GM12801 (cell line): Measurements from ENCODE around the gene PRPSAP2.

Experiments used
- TF ChIP-seq, protein P1 (sequence below): IDR thresholded peaks from one replicate; pipeline ENCODE4 v1.5.1; 2011; ENCODE audit warnings: control low read depth; ENCODE audit not compliant: insufficient read length; ENCODE audit errors: extremely low read depth

PRPSAP2 gene

GRCh38 chr17:18959845-18960240, 101.9 kb downstream of the PRPSAP2 start:
- TF ChIP-seq, protein P1, sequence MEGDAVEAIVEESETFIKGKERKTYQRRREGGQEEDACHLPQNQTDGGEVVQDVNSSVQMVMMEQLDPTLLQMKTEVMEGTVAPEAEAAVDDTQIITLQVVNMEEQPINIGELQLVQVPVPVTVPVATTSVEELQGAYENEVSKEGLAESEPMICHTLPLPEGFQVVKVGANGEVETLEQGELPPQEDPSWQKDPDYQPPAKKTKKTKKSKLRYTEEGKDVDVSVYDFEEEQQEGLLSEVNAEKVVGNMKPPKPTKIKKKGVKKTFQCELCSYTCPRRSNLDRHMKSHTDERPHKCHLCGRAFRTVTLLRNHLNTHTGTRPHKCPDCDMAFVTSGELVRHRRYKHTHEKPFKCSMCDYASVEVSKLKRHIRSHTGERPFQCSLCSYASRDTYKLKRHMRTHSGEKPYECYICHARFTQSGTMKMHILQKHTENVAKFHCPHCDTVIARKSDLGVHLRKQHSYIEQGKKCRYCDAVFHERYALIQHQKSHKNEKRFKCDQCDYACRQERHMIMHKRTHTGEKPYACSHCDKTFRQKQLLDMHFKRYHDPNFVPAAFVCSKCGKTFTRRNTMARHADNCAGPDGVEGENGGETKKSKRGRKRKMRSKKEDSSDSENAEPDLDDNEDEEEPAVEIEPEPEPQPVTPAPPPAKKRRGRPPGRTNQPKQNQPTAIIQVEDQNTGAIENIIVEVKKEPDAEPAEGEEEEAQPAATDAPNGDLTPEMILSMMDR = no peak

- TF ChIP-seq, protein P1 = no peak
Observed at GRCh38 chr17:18960241-18960665, 102.3 kb downstream of the PRPSAP2 start.

GRCh38 chr17:18960803-18961511, 103.0 kb downstream of the PRPSAP2 start:
- TF ChIP-seq, protein P1 = peak; percentile 51

- TF ChIP-seq, protein P1 = no peak
Observed at GRCh38 chr17:18961634-18962493, 103.9 kb downstream of the PRPSAP2 start.

DNA sequence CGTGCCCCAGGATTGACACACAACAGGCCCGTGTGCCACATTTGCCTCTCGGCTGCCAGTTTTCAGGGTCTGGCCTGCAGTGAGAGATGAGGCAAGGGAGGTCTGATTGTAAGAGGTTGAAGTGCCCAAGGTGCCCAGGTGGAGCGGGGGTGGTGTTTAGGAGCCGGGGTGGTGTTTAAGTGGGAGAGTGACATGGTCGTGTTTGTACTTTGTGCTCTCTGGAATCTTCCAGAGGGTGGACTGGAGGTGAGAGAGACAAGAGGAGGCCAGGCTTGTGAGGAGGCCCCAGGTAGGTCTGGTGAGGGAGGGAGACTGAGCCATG, 104.5 kb downstream of the PRPSAP2 start:
- TF ChIP-seq, protein P1 = no peak

- TF ChIP-seq, protein P1 = no peak
Observed at GRCh38 chr17:18963126-18964017, 105.4 kb downstream of the PRPSAP2 start.

DNA sequence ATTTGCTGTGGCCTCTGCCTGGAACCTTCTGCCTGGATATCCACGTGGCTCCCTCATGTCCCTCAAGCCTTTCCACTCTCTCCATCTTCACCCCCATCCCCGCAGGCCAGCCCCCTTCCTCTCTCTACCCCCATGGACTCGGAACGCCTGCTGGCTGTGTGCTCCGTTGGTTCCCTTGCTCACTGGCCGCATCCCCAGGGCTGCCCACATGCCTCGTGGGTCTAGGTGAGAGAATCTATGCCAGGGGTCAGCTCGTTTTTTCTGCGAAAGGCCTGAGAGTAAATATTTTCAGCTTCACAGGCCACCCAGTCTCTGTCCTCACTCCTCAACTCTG, 106.1 kb downstream of the PRPSAP2 start:
- TF ChIP-seq, protein P1 = no peak
